GM12872 (cell line): ENCODE data around the gene PLA2G4D.
A peak's percentile ranks its signal among the peaks of the same experiment; 100 is the strongest.

ENCODE experiments used
- CTCF ChIP-seq: IDR thresholded peaks from 3 replicates; pipeline ENCODE4 v1.5.1; 2011; ENCODE audit warnings: low read depth, mild to moderate bottlenecking, low read length, moderate library complexity; ENCODE audit not compliant: insufficient read depth

Gene PLA2G4D

GRCh38 chr15:42062284-42062806 is 32.0 kb downstream of the PLA2G4D start:
- no peak for TF ChIP-seq CTCF

- no peak for TF ChIP-seq CTCF
These were observed 33.6 kb downstream of the PLA2G4D start for GRCh38 chr15:42060797-42061196.

- no peak for TF ChIP-seq CTCF
These were observed 33.9 kb downstream of the PLA2G4D start for GRCh38 chr15:42060477-42060763.

GRCh38 chr15:42059661-42060476 is 34.5 kb downstream of the PLA2G4D start:
- TF ChIP-seq CTCF = peak; percentile 91

GRCh38 chr15:42058791-42059190 is 35.6 kb downstream of the PLA2G4D start:
- no peak for TF ChIP-seq CTCF

- TF ChIP-seq CTCF = no peak
These were observed 36.3 kb downstream of the PLA2G4D start for GRCh38 chr15:42057799-42058646.
